HCT116 (cell line): ENCODE measurements around the gene AP1B1. TPM values are rescaled to one million over a fixed set of nuclear protein-coding genes. Genes with fewer than 3 reads are reported as not detected.

Experiments used
- ATAC-seq: fragments of 200-7000 bp; cut with Tn5 transposase; 2 replicates; pipeline ENCODE4 v1.9.1; 2020; ENCODE audit warnings: mild to moderate bottlenecking, moderate library complexity
- BruUV-seq: library from RNA; stranded (reverse); fragments of 400-500 nt; replicated peaks from 2 replicates; lab custom pipeline; 2021; lab: Mats Ljungman, UMichigan
- CTCF ChIA-PET: fragments of 300-600 bp; sonication (Branson Sonifier 250); formaldehyde crosslinking; loops from one replicate; lab custom pipeline; 2021; ENCODE audit warnings: antibody characterized with exemption; lab: Charles Lee
- POLR2A ChIA-PET: fragments of 300-600, 350-600 bp; sonication (Branson Sonifier 250); formaldehyde crosslinking; loops from one replicate; lab custom pipeline; 2021; ENCODE audit warnings: antibody characterized with exemption; lab: Charles Lee
- RAD21 ChIA-PET, 2 experiments: fragments of 300-600 bp; sonication (Branson Sonifier 250); formaldehyde crosslinking; loops; one replicate each; lab custom pipeline; 2023; ENCODE audit warnings: low total read pairs in 2 of 2; ENCODE audit not compliant: uncharacterized antibody in 2 of 2, unreplicated experiment in 2 of 2, low non-redundant PET in 1 of 2; lab: Charles Lee
- DNase-seq: peaks from one replicate; pipeline ENCODE4 v3.0.0-alpha.2; 2010; ENCODE audit warnings: low read depth, low spot score
- H2AFZ ChIP-seq: fragments of 200-600 bp; shearing (Covaris generic), sonication (generic); 2 replicates; pipeline ENCODE4 v1.6.1; 2017; ENCODE audit warnings: low read depth, mixed run types, mixed read lengths, antibody characterized with exemption, low read length; ENCODE audit not compliant: poor library complexity, severe bottlenecking
- H3K27ac ChIP-seq: 2 replicates; pipeline ENCODE4 v1.5.1; 2012; ENCODE audit warnings: low read depth, low read length
- H3K27me3 ChIP-seq: fragments of 200-600 bp; sonication (generic); 2 replicates; pipeline ENCODE4 v1.6.1; 2016; ENCODE audit warnings: mixed run types, low read length, mixed read lengths; ENCODE audit not compliant: insufficient read depth
- H3K36me3 ChIP-seq, 2 experiments: fragments of 200-500 bp in 1 of 2; fragments of 200-600 bp in 1 of 2; sonication (Bioruptor generic) in 1 of 2; sonication (generic) in 1 of 2; 2 replicates each; pipeline versions ENCODE4 v1.5.1 to v1.6.1; 2014 to 2016; ENCODE audit warnings: low read length in 2 of 2, inconsistent platforms in 1 of 2, mixed read lengths in 1 of 2, mixed run types in 1 of 2; ENCODE audit not compliant: insufficient read depth in 2 of 2, control insufficient read depth in 1 of 2
- H3K4me1 ChIP-seq, 2 experiments: fragments of 200-600 bp in 1 of 2; sonication (generic) in 1 of 2; 2 replicates each; pipeline versions ENCODE4 v1.5.1 to v1.6.1; 2012 to 2017; ENCODE audit warnings: low read length in 2 of 2, inconsistent platforms in 1 of 2, mild to moderate bottlenecking in 1 of 2, mixed read lengths in 1 of 2, mixed run types in 1 of 2, moderate library complexity in 1 of 2; ENCODE audit not compliant: insufficient read depth in 2 of 2, control insufficient read depth in 1 of 2
- H3K4me2 ChIP-seq: fragments of 200-600 bp; sonication (generic); 2 replicates; pipeline ENCODE4 v1.6.1; 2017; ENCODE audit warnings: mixed run types, low read length, mixed read lengths
- H3K4me3 ChIP-seq, 2 experiments: fragments of 200-600 bp in 1 of 2; sonication (generic) in 1 of 2; replicated peaks in 1 of 2; 2 replicates each; pipeline ENCODE4 v1.5.1; 2011 to 2016; ENCODE audit warnings: low read length in 2 of 2, control low read depth in 1 of 2, low read depth in 1 of 2, mild to moderate bottlenecking in 1 of 2, mixed read lengths in 1 of 2, mixed run types in 1 of 2
- H3K79me2 ChIP-seq: fragments of 200-600 bp; sonication (generic); 2 replicates; pipeline ENCODE4 v1.6.1; 2017; ENCODE audit warnings: mild to moderate bottlenecking, mixed run types, low read length, moderate library complexity, mixed read lengths; ENCODE audit not compliant: insufficient read depth
- H3K9ac ChIP-seq: fragments of 200-600 bp; sonication (generic); 2 replicates; pipeline ENCODE4 v1.6.1; 2016; ENCODE audit warnings: low read length, mixed read lengths
- H3K9me2 ChIP-seq: fragments of 200-600 bp; sonication (generic), shearing (Covaris generic); 2 replicates; pipeline ENCODE4 v1.6.1; 2017; ENCODE audit warnings: mixed run types, mild to moderate bottlenecking, moderate library complexity; ENCODE audit not compliant: insufficient read depth
- H3K9me3 ChIP-seq, 2 experiments: fragments of 200-500 bp in 1 of 2; fragments of 200-600 bp in 1 of 2; sonication (Bioruptor generic) in 1 of 2; sonication (generic) in 1 of 2; 2 replicates each; pipeline ENCODE4 v1.6.1; 2014 to 2017; ENCODE audit warnings: low read length in 2 of 2, mixed read lengths in 2 of 2, inconsistent platforms in 1 of 2, low read depth in 1 of 2, mild to moderate bottlenecking in 1 of 2, mixed run types in 1 of 2, moderate library complexity in 1 of 2; ENCODE audit not compliant: control insufficient read depth in 1 of 2, insufficient read depth in 1 of 2
- H4K20me1 ChIP-seq: fragments of 200-600 bp; sonication (generic), shearing (Covaris generic); 2 replicates; pipeline ENCODE4 v1.6.1; 2017; ENCODE audit warnings: mixed run types, mild to moderate bottlenecking, moderate library complexity; ENCODE audit not compliant: insufficient read depth
- CEBPB ChIP-seq: IDR thresholded peaks from 2 replicates; pipeline ENCODE4 v1.6.1; 2012; ENCODE audit warnings: low read depth
- EGR1 ChIP-seq: IDR thresholded peaks from 2 replicates; pipeline ENCODE4 v1.6.1; 2012; ENCODE audit warnings: low read depth
- POLR2A ChIP-seq: IDR thresholded peaks from 2 replicates; pipeline ENCODE4 v1.7.0; 2011; ENCODE audit warnings: borderline replicate concordance; ENCODE audit not compliant: insufficient read depth, insufficient read length; ENCODE audit errors: extremely low read depth
- POLR2AphosphoS5 ChIP-seq: IDR thresholded peaks from 2 replicates; pipeline ENCODE4 v1.6.1; 2011; ENCODE audit warnings: mild to moderate bottlenecking, low read depth, low read length, moderate library complexity
- RAD21 ChIP-seq: IDR thresholded peaks from 2 replicates; pipeline ENCODE4 v1.6.1; 2012; ENCODE audit warnings: low read depth, mild to moderate bottlenecking
- SIN3A ChIP-seq: IDR thresholded peaks from 2 replicates; pipeline ENCODE4 v1.6.1; 2012; ENCODE audit warnings: low read depth
- SP1 ChIP-seq: IDR thresholded peaks from 2 replicates; pipeline ENCODE4 v1.6.1; 2012; ENCODE audit warnings: low read depth
- SRF ChIP-seq: IDR thresholded peaks from 2 replicates; pipeline ENCODE4 v1.6.1; 2012; ENCODE audit warnings: low read depth
- TCF7L2 ChIP-seq: IDR thresholded peaks from 2 replicates; pipeline ENCODE4 v1.7.0; 2011; ENCODE audit warnings: borderline replicate concordance, inconsistent platforms; ENCODE audit not compliant: insufficient read depth, insufficient read length; ENCODE audit errors: extremely low read depth
- ZFX ChIP-seq: fragments of 450-650 bp; IDR thresholded peaks from 2 replicates; pipeline ENCODE4 v1.6.1; 2017
- intact Hi-C: fragments of 100-400 bp; cut with micrococcal nuclease; formaldehyde crosslinking; loops from 2 replicates; pipeline ENCODE4 v1.10.0; 2022
- total RNA-seq: library from RNA; stranded (reverse); gene quantifications from one replicate; pipeline ENCODE4 v1.2.1, GENCODE V29; 2021; ENCODE audit not compliant: unreplicated experiment
- TF ChIP-seq, protein P1 (sequence below): IDR thresholded peaks from 2 replicates; pipeline ENCODE4 v1.6.1; 2012
- TF ChIP-seq, protein P2 (sequence below), 3 experiments: fragments of 200-600 bp in 1 of 3; sonication (generic) in 1 of 3; IDR thresholded peaks in 2 of 3; conservative IDR thresholded peaks in 1 of 3; 2 replicates each; pipeline ENCODE4 v1.5.1; 2012 to 2017; ENCODE audit warnings: low read depth in 2 of 3, low read length in 2 of 3, antibody characterized with exemption in 1 of 3, borderline replicate concordance in 1 of 3, control low read depth in 1 of 3, mild to moderate bottlenecking in 1 of 3, mixed read lengths in 1 of 3, mixed run types in 1 of 3, moderate library complexity in 1 of 3; ENCODE audit not compliant: insufficient read depth in 1 of 3
- TF ChIP-seq, protein P3 (sequence below): IDR thresholded peaks from 2 replicates; pipeline ENCODE4 v1.6.1; 2012

Gene AP1B1
- total RNA-seq, 1 experiment from 2014 or later = 60.4 TPM

DNA sequence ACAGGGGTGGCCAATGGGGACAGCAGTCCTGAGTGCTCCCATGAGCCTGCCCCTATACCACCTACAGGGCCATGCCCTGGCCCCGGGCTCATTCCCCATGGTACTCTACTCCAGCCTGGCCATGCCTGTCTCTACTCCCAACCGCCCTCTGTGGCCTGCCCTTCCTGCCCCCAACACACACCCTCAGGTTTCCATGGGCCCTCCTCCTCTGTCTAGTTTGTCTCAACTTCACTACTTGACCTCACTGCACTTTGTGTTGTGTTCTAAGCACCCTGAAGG lies 46.6 kb downstream of the AP1B1 start:
- Histone ChIP-seq H3K9me2 (no peaks in the 10 kb centered on the region), H3K4me3 (no peak overlapping the region), H3K27ac (no peak overlapping the region), H3K36me3 (peaks cover 22 to 25% of the 10 kb centered on the region in 2 experiments), H3K9me3 (no peaks in the 10 kb centered on the region), H3K4me1 (peaks cover 24 to 33% of the 10 kb centered on the region in 2 experiments), H4K20me1 (no peaks in the 10 kb centered on the region; the same call in 1 of the 2 replicates), H2AFZ (no peak overlapping the region), H3K27me3 (no peaks in the 10 kb centered on the region), H3K9ac (no peak overlapping the region), H3K79me2 (no peaks in the 10 kb centered on the region), H3K4me2 (no peak overlapping the region)
- TF ChIP-seq SP1 = no peak
- no peak for TF ChIP-seq POLR2A
- no peak for TF ChIP-seq POLR2AphosphoS5
- TF ChIP-seq, protein P1, sequence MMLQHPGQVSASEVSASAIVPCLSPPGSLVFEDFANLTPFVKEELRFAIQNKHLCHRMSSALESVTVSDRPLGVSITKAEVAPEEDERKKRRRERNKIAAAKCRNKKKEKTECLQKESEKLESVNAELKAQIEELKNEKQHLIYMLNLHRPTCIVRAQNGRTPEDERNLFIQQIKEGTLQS = no peak
- no peak for TF ChIP-seq CEBPB
- TF ChIP-seq SIN3A = no peak
- TF ChIP-seq, protein P2, sequence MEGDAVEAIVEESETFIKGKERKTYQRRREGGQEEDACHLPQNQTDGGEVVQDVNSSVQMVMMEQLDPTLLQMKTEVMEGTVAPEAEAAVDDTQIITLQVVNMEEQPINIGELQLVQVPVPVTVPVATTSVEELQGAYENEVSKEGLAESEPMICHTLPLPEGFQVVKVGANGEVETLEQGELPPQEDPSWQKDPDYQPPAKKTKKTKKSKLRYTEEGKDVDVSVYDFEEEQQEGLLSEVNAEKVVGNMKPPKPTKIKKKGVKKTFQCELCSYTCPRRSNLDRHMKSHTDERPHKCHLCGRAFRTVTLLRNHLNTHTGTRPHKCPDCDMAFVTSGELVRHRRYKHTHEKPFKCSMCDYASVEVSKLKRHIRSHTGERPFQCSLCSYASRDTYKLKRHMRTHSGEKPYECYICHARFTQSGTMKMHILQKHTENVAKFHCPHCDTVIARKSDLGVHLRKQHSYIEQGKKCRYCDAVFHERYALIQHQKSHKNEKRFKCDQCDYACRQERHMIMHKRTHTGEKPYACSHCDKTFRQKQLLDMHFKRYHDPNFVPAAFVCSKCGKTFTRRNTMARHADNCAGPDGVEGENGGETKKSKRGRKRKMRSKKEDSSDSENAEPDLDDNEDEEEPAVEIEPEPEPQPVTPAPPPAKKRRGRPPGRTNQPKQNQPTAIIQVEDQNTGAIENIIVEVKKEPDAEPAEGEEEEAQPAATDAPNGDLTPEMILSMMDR (IDR thresholded peaks at IDR 0.05 in 2 of 3, conservative IDR thresholded peaks at IDR 0.05 in 1 of 3; ENCODE audit: borderline replicate concordance in 1 of 3, insufficient read depth in 1 of 3, low read depth in 2 of 3, low read length in 2 of 3) = no peak
- TF ChIP-seq TCF7L2 = no peak
- no peak for TF ChIP-seq SRF
- TF ChIP-seq ZFX = no peak
- TF ChIP-seq EGR1 = no peak
- TF ChIP-seq, protein P3, sequence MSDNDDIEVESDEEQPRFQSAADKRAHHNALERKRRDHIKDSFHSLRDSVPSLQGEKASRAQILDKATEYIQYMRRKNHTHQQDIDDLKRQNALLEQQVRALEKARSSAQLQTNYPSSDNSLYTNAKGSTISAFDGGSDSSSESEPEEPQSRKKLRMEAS = no peak
- no peak for TF ChIP-seq RAD21
- DNase-seq (no peak), ATAC-seq (no peak)
- ChIA-PET CTCF (no interaction called here), RAD21 (no interaction called here), POLR2A (no interaction called here)
- no TSS peak for BruUV-seq
- intact Hi-C loops = no loop called here
